ENCODE results near the gene KCNN4. TPM values are rescaled to one million over a fixed set of nuclear protein-coding genes. Genes with fewer than 3 reads are reported as not detected.
A peak's percentile ranks its signal among the peaks of the same experiment; 100 is the strongest.

Gene KCNN4
- total RNA-seq, 2 experiments from 2014 or later: 31.3 to 40.0 TPM

- no peaks in the 10 kb centered on the region for H4K20me1 ChIP-seq (ENCODE audit: insufficient read depth, low read length)
- intact Hi-C loops (cut with micrococcal nuclease; ENCODE audit: unreplicated experiment): no loop called here
- BruUV-seq (replicated peaks): no TSS peak
- H3K4me1 ChIP-seq (ENCODE audit: insufficient read depth, low read length, poor library complexity, severe bottlenecking): peaks cover 68% of the 10 kb centered on the region
- no peaks in the 10 kb centered on the region for H3K9me2 ChIP-seq (ENCODE audit: insufficient read depth, low read length)
- H2AFZ ChIP-seq (ENCODE audit: low read length): peak overlapping the region; percentile 0; the same call in 1 of the 2 replicates
- H3K27ac ChIP-seq (ENCODE audit: low read depth, low read length, poor library complexity, severe bottlenecking): peak overlapping the region; percentile 91
- H3K4me2 ChIP-seq (ENCODE audit: low read length): peak overlapping the region; percentile 91
- DNase-seq (ENCODE audit: low spot score): peak; percentile 32
- no peak for TF ChIP-seq EZH2phosphoT487 (IDR thresholded peaks at IDR 0.05; ENCODE audit: borderline replicate concordance, low read depth, low read length)
- TF ChIP-seq CTCF (conservative IDR thresholded peaks at IDR 0.05; ENCODE audit: low read length): no peak
- no peaks in the 10 kb centered on the region for H3K36me3 ChIP-seq (ENCODE audit: insufficient read depth, low read length)
- CTCF ChIA-PET (ENCODE audit: unreplicated experiment): no interaction called here
- H3K4me3 ChIP-seq (ENCODE audit: low read depth, low read length, poor library complexity, severe bottlenecking): no peak overlapping the region
- POLR2A ChIA-PET: no interaction called here
- H3K79me2 ChIP-seq (ENCODE audit: insufficient read depth, low read depth, low read length): peaks cover 21% of the 10 kb centered on the region
- no peaks in the 10 kb centered on the region for H3K9me3 ChIP-seq (ENCODE audit: low read length)
Measured at GRCh38 chr19:43782689-43783231, 2.0 kb upstream of the KCNN4 start.

GRCh38 chr19:43782311-43782660, 1.5 kb upstream of the KCNN4 start:
- Histone ChIP-seq H3K9me2 (ENCODE audit: insufficient read depth, low read length) (no peaks in the 10 kb centered on the region), H3K4me3 (ENCODE audit: low read depth, low read length, poor library complexity, severe bottlenecking) (no peak overlapping the region)
- BruUV-seq (replicated peaks): no TSS peak

More at GRCh38 chr19:43782311-43782660, 1.5 kb upstream of the KCNN4 start:
- H3K9me3 ChIP-seq (ENCODE audit: low read length): no peaks in the 10 kb centered on the region
- peak overlapping the region; percentile 0; the same call in 1 of the 2 replicates for H2AFZ ChIP-seq (ENCODE audit: low read length)
- TF ChIP-seq CTCF (conservative IDR thresholded peaks at IDR 0.05; ENCODE audit: low read length): no peak
- TF ChIP-seq EZH2phosphoT487 (IDR thresholded peaks at IDR 0.05; ENCODE audit: borderline replicate concordance, low read depth, low read length): no peak
- H3K79me2 ChIP-seq (ENCODE audit: insufficient read depth, low read depth, low read length): peaks cover 21% of the 10 kb centered on the region
- H3K4me2 ChIP-seq (ENCODE audit: low read length): peak overlapping the region; percentile 91
- ChIA-PET CTCF (ENCODE audit: unreplicated experiment) (no interaction called here), POLR2A (no interaction called here)
- no peaks in the 10 kb centered on the region for H4K20me1 ChIP-seq (ENCODE audit: insufficient read depth, low read length)
- intact Hi-C loops (cut with micrococcal nuclease; ENCODE audit: unreplicated experiment): no loop called here
- peak overlapping the region; percentile 91 for H3K27ac ChIP-seq (ENCODE audit: low read depth, low read length, poor library complexity, severe bottlenecking)
- no peaks in the 10 kb centered on the region for H3K36me3 ChIP-seq (ENCODE audit: insufficient read depth, low read length)
- H3K4me1 ChIP-seq (ENCODE audit: insufficient read depth, low read length, poor library complexity, severe bottlenecking): peaks cover 73% of the 10 kb centered on the region
- no peak for DNase-seq (ENCODE audit: low spot score)
